GM12892 (cell line): ENCODE measurements around the gene DPP3.

ENCODE experiments used
- POLR2A ChIP-seq: IDR thresholded peaks from 2 replicates; pipeline ENCODE4 v1.6.1; 2011; ENCODE audit warnings: low read depth, low read length, control low read depth
- POLR2AphosphoS5 ChIP-seq: IDR thresholded peaks from 2 replicates; pipeline ENCODE4 v1.6.1; 2011; ENCODE audit warnings: low read depth, low read length, control low read depth

DNA sequence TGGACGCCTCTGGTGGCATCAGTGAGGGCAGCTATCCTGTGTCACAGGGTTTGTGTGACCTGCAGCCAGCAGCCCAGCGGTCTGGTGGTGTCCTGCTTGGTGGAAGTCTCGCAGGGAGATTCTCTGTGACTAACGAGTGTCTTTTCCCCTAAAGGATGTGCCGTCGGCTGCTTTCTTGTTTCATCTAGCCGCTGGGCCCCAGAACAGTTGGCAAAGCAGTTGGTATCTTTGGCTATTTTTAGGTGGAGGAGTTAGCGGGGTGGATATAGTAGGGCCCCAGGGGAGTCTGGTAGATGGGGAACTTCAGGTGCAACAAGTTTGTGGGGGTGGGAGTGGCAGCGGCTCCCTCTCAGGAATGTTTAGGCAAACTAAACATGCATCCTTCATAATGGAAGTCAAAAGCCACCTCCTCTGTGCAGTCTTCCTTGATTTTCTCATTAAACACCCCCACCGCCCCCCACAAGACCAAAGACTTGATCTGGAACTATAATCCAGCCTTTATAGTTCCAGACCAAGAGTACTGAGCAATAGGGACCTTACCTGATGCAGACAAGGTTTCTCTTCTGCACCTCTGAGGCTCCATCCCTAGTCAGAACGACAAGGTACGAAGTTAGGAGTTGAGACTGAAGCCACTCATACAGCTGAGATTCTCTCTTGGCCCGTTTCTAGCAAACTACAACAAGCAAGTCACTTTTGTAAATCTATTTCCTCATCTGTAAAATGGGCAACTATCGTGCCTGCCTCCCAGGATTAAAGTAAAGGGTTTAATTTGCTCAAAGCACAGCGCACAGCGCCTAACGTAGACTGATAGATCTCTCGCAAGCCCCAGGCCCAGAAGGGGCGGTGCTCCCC lies 14.6 kb upstream of the DPP3 start:
- TF ChIP-seq POLR2A, result no peak
- TF ChIP-seq POLR2AphosphoS5, result no peak
